Measurements from ENCODE around the gene ARHGAP36. TPM values are rescaled to one million over a fixed set of nuclear protein-coding genes. Genes with fewer than 3 reads are reported as not detected.

ARHGAP36 gene
- total RNA-seq, 4 donors from 2014 or later, result 0.32 to 1.2 (median 0.34) TPM; not detected in 1

- intact Hi-C loops (cut with DNase I), result no loop called here
- no peak for TF ChIP-seq POLR2AphosphoS5 (IDR thresholded peaks at IDR 0.05)
- TF ChIP-seq CTCF (IDR thresholded peaks at IDR 0.05), result no peak
- TF ChIP-seq EP300 (IDR thresholded peaks at IDR 0.05), result no peak
- no peak for TF ChIP-seq POLR2A (IDR thresholded peaks at IDR 0.05; ENCODE audit: low read depth)
Measured at GRCh38 chrX:131040781-131041180, 17.4 kb upstream of the ARHGAP36 start.

GRCh38 chrX:131041667-131042066, 16.5 kb upstream of the ARHGAP36 start:
- no peak overlapping the region for H3K4me3 ChIP-seq
- TF ChIP-seq EP300 (IDR thresholded peaks at IDR 0.05), result no peak
- no peak for TF ChIP-seq CTCF (IDR thresholded peaks at IDR 0.05)
- TF ChIP-seq POLR2A (IDR thresholded peaks at IDR 0.05; ENCODE audit: low read depth), result no peak
- TF ChIP-seq POLR2AphosphoS5 (IDR thresholded peaks at IDR 0.05), result no peak
- WGBS, result 76% methylated on average over 6 of the region's 6 CpGs
- no peaks in the 10 kb centered on the region for H3K4me1 ChIP-seq
- H3K27ac ChIP-seq (replicated peaks in 1 of 4), result no peak overlapping the region
- no peaks in the 10 kb centered on the region for H3K9me3 ChIP-seq
- H3K36me3 ChIP-seq, result no peaks in the 10 kb centered on the region
- intact Hi-C loops (cut with DNase I), result no loop called here
- DNase-seq (ENCODE audit: extremely low spot score), result no peak
- peaks cover 0 to 3% (median 0%) of the 10 kb centered on the region in 4 donors for H3K27me3 ChIP-seq

More at GRCh38 chrX:131040781-131041180, 17.4 kb upstream of the ARHGAP36 start:
- H3K9me3 ChIP-seq, result no peaks in the 10 kb centered on the region
- no peak overlapping the region for H3K27ac ChIP-seq (replicated peaks in 1 of 4)
- H3K4me1 ChIP-seq, result no peaks in the 10 kb centered on the region
- no peaks in the 10 kb centered on the region for H3K36me3 ChIP-seq
- H3K27me3 ChIP-seq, result peaks cover 0 to 5% (median 1%) of the 10 kb centered on the region in 4 donors
- H3K4me3 ChIP-seq, result no peak overlapping the region
- no peak for DNase-seq (ENCODE audit: extremely low spot score)

GRCh38 chrX:131045726-131046125, 12.4 kb upstream of the ARHGAP36 start:
- Histone ChIP-seq H3K4me3 (no peak overlapping the region), H3K4me1 (no peaks in the 10 kb centered on the region), H3K9me3 (no peaks in the 10 kb centered on the region), H3K27me3 (peaks cover 0 to 3% (median 0%) of the 10 kb centered on the region in 4 donors), H3K27ac (replicated peaks in 1 of 4) (no peak overlapping the region), H3K36me3 (no peaks in the 10 kb centered on the region)
- TF ChIP-seq EP300 (IDR thresholded peaks at IDR 0.05) (no peak), POLR2AphosphoS5 (IDR thresholded peaks at IDR 0.05) (no peak), POLR2A (IDR thresholded peaks at IDR 0.05; ENCODE audit: low read depth) (no peak), CTCF (IDR thresholded peaks at IDR 0.05) (no peak)
- 51% methylated on average over 5 of the region's 5 CpGs for WGBS
- DNase-seq (ENCODE audit: extremely low spot score), result peak; percentile 34
- intact Hi-C loops (cut with DNase I), result no loop called here

GRCh38 chrX:131046596-131046995, 11.6 kb upstream of the ARHGAP36 start:
- WGBS, result 54% methylated on average over 5 of the region's 5 CpGs
- intact Hi-C loops (cut with DNase I), result no loop called here
- no peaks in the 10 kb centered on the region for H3K4me1 ChIP-seq
- no peak for TF ChIP-seq CTCF (IDR thresholded peaks at IDR 0.05)
- TF ChIP-seq POLR2A (IDR thresholded peaks at IDR 0.05; ENCODE audit: low read depth), result no peak
- no peak for TF ChIP-seq EP300 (IDR thresholded peaks at IDR 0.05)
- TF ChIP-seq POLR2AphosphoS5 (IDR thresholded peaks at IDR 0.05), result no peak
- DNase-seq (ENCODE audit: extremely low spot score), result no peak
- peaks cover 0 to 3% (median 0%) of the 10 kb centered on the region in 4 donors for H3K27me3 ChIP-seq
- no peak overlapping the region for H3K27ac ChIP-seq (replicated peaks in 1 of 4)
- H3K4me3 ChIP-seq, result no peak overlapping the region
- H3K9me3 ChIP-seq, result no peaks in the 10 kb centered on the region
- H3K36me3 ChIP-seq, result no peaks in the 10 kb centered on the region

- no peaks in the 10 kb centered on the region for H3K9me3 ChIP-seq
- TF ChIP-seq EP300 (IDR thresholded peaks at IDR 0.05), result no peak
- TF ChIP-seq POLR2A (IDR thresholded peaks at IDR 0.05; ENCODE audit: low read depth), result no peak
- no peak for TF ChIP-seq POLR2AphosphoS5 (IDR thresholded peaks at IDR 0.05)
- no peak for TF ChIP-seq CTCF (IDR thresholded peaks at IDR 0.05)
- no peak overlapping the region for H3K4me3 ChIP-seq
- intact Hi-C loops (cut with DNase I), result no loop called here
- H3K4me1 ChIP-seq, result no peaks in the 10 kb centered on the region
- H3K27ac ChIP-seq (replicated peaks in 1 of 4), result no peak overlapping the region
- H3K36me3 ChIP-seq, result no peaks in the 10 kb centered on the region
- 70% methylated on average over 5 of the region's 9 CpGs for WGBS
- DNase-seq (ENCODE audit: extremely low spot score), result no peak
- peaks cover 0 to 3% (median 0%) of the 10 kb centered on the region in 4 donors for H3K27me3 ChIP-seq
Measured at GRCh38 chrX:131047180-131047579, 11.0 kb upstream of the ARHGAP36 start.
